ENCODE results near the gene IPO5.
"Not testable (repeated sequence)": the region's sequence is repeated elsewhere in the genome, so short reads cannot be mapped to it uniquely, and the experiment has no call there.

IPO5 gene

GRCh38 chr13:97933776-97934175, 19.7 kb upstream of the IPO5 start:
- Histone ChIP-seq H3K4me3 (ENCODE audit: low read length) (no peak overlapping the region), H3K9me3 (ENCODE audit: insufficient read depth, low read depth, low read length) (no peaks in the 10 kb centered on the region), H3K27ac (ENCODE audit: low read depth, low read length) (no peak overlapping the region), H3K9ac (ENCODE audit: low read depth, low read length) (no peak overlapping the region), H3K36me3 (ENCODE audit: insufficient read depth, low read length) (no peaks in the 10 kb centered on the region), H3K27me3 (ENCODE audit: insufficient read depth, low read length) (no peaks in the 10 kb centered on the region), H3K4me1 (ENCODE audit: insufficient read depth, low read length) (peaks cover 4% of the 10 kb centered on the region; the same call in 1 of the 2 replicates)

GRCh38 chr13:97934590-97934989, 18.9 kb upstream of the IPO5 start:
- no peak overlapping the region for H3K9ac ChIP-seq (ENCODE audit: low read depth, low read length)
- H3K9me3 ChIP-seq (ENCODE audit: insufficient read depth, low read depth, low read length), result no peaks in the 10 kb centered on the region
- 67% methylated on average over 5 of the region's 5 CpGs for WGBS
- H3K4me1 ChIP-seq (ENCODE audit: insufficient read depth, low read length), result peaks cover 4% of the 10 kb centered on the region; the same call in 1 of the 2 replicates
- H3K4me3 ChIP-seq (ENCODE audit: low read length), result no peak overlapping the region
- H3K27ac ChIP-seq (ENCODE audit: low read depth, low read length), result no peak overlapping the region
- H3K27me3 ChIP-seq (ENCODE audit: insufficient read depth, low read length), result no peaks in the 10 kb centered on the region
- H3K36me3 ChIP-seq (ENCODE audit: insufficient read depth, low read length), result no peaks in the 10 kb centered on the region

- Histone ChIP-seq H3K36me3 (ENCODE audit: insufficient read depth, low read length) (no peaks in the 10 kb centered on the region), H3K27me3 (ENCODE audit: insufficient read depth, low read length) (no peaks in the 10 kb centered on the region), H3K9ac (ENCODE audit: low read depth, low read length) (no peak overlapping the region), H3K27ac (ENCODE audit: low read depth, low read length) (no peak overlapping the region), H3K4me3 (ENCODE audit: low read length) (no peak overlapping the region), H3K9me3 (ENCODE audit: insufficient read depth, low read depth, low read length) (no peaks in the 10 kb centered on the region), H3K4me1 (ENCODE audit: insufficient read depth, low read length) (peaks cover 4% of the 10 kb centered on the region; the same call in 1 of the 2 replicates)
- WGBS, result 100% methylated on average over 2 of the region's 2 CpGs
These were observed 18.4 kb upstream of the IPO5 start for GRCh38 chr13:97935071-97935470.

GRCh38 chr13:97936036-97936435, 17.4 kb upstream of the IPO5 start:
- H3K9me3 ChIP-seq (ENCODE audit: insufficient read depth, low read depth, low read length), result no peaks in the 10 kb centered on the region
- H3K27ac ChIP-seq (ENCODE audit: low read depth, low read length), result no peak overlapping the region
- H3K36me3 ChIP-seq (ENCODE audit: insufficient read depth, low read length), result no peaks in the 10 kb centered on the region
- no peaks in the 10 kb centered on the region for H3K27me3 ChIP-seq (ENCODE audit: insufficient read depth, low read length)
- no peak overlapping the region for H3K4me3 ChIP-seq (ENCODE audit: low read length)
- peaks cover 4% of the 10 kb centered on the region; the same call in 1 of the 2 replicates for H3K4me1 ChIP-seq (ENCODE audit: insufficient read depth, low read length)
- H3K9ac ChIP-seq (ENCODE audit: low read depth, low read length), result no peak overlapping the region
- 87% methylated on average over 3 of the region's 3 CpGs for WGBS

- H3K36me3 ChIP-seq (ENCODE audit: insufficient read depth, low read length), result no peaks in the 10 kb centered on the region
- no peak overlapping the region for H3K4me3 ChIP-seq (ENCODE audit: low read length)
- peaks cover 4% of the 10 kb centered on the region; the same call in 1 of the 2 replicates for H3K4me1 ChIP-seq (ENCODE audit: insufficient read depth, low read length)
- H3K27me3 ChIP-seq (ENCODE audit: insufficient read depth, low read length), result no peaks in the 10 kb centered on the region
- H3K9me3 ChIP-seq (ENCODE audit: insufficient read depth, low read depth, low read length), result no peaks in the 10 kb centered on the region
- WGBS, result 91% methylated on average over 6 of the region's 6 CpGs
- H3K27ac ChIP-seq (ENCODE audit: low read depth, low read length), result no peak overlapping the region
- H3K9ac ChIP-seq (ENCODE audit: low read depth, low read length), result no peak overlapping the region
These were observed 14.6 kb upstream of the IPO5 start for GRCh38 chr13:97938706-97939475.

- no peaks in the 10 kb centered on the region for H3K4me1 ChIP-seq (ENCODE audit: insufficient read depth, low read length)
- 92% methylated on average over 5 of the region's 5 CpGs for WGBS
These were observed 9.0 kb upstream of the IPO5 start for GRCh38 chr13:97944396-97945029.

GRCh38 chr13:97945342-97945741, 8.1 kb upstream of the IPO5 start:
- no peak overlapping the region for H3K9ac ChIP-seq (ENCODE audit: low read depth, low read length)
- no peaks in the 10 kb centered on the region for H3K9me3 ChIP-seq (ENCODE audit: insufficient read depth, low read depth, low read length)
- H3K27me3 ChIP-seq (ENCODE audit: insufficient read depth, low read length), result no peaks in the 10 kb centered on the region
- no peak overlapping the region for H3K4me3 ChIP-seq (ENCODE audit: low read length)
- no peaks in the 10 kb centered on the region for H3K4me1 ChIP-seq (ENCODE audit: insufficient read depth, low read length)
- no peak overlapping the region for H3K27ac ChIP-seq (ENCODE audit: low read depth, low read length)
- no peaks in the 10 kb centered on the region for H3K36me3 ChIP-seq (ENCODE audit: insufficient read depth, low read length)

More at GRCh38 chr13:97944396-97945029, 9.0 kb upstream of the IPO5 start:
- Histone ChIP-seq H3K36me3 (ENCODE audit: insufficient read depth, low read length) (no peaks in the 10 kb centered on the region), H3K27ac (ENCODE audit: low read depth, low read length) (no peak overlapping the region), H3K9me3 (ENCODE audit: insufficient read depth, low read depth, low read length) (no peaks in the 10 kb centered on the region), H3K27me3 (ENCODE audit: insufficient read depth, low read length) (no peaks in the 10 kb centered on the region), H3K4me3 (ENCODE audit: low read length) (no peak overlapping the region), H3K9ac (ENCODE audit: low read depth, low read length) (no peak overlapping the region)

- Histone ChIP-seq H3K9ac (ENCODE audit: low read depth, low read length) (no peak overlapping the region), H3K36me3 (ENCODE audit: insufficient read depth, low read length) (no peaks in the 10 kb centered on the region), H3K4me1 (ENCODE audit: insufficient read depth, low read length) (no peaks in the 10 kb centered on the region), H3K4me3 (ENCODE audit: low read length) (no peak overlapping the region), H3K27ac (ENCODE audit: low read depth, low read length) (no peak overlapping the region), H3K9me3 (ENCODE audit: insufficient read depth, low read depth, low read length) (no peaks in the 10 kb centered on the region), H3K27me3 (ENCODE audit: insufficient read depth, low read length) (no peaks in the 10 kb centered on the region)
- WGBS, result 90% methylated on average over 4 of the region's 5 CpGs
These were observed 7.6 kb upstream of the IPO5 start for GRCh38 chr13:97945792-97946419.

- Histone ChIP-seq H3K4me1 (ENCODE audit: insufficient read depth, low read length) (no peaks in the 10 kb centered on the region), H3K9ac (ENCODE audit: low read depth, low read length) (no peak overlapping the region), H3K4me3 (ENCODE audit: low read length) (no peak overlapping the region), H3K27ac (ENCODE audit: low read depth, low read length) (no peak overlapping the region), H3K36me3 (ENCODE audit: insufficient read depth, low read length) (no peaks in the 10 kb centered on the region), H3K27me3 (ENCODE audit: insufficient read depth, low read length) (no peaks in the 10 kb centered on the region), H3K9me3 (ENCODE audit: insufficient read depth, low read depth, low read length) (no peaks in the 10 kb centered on the region)
- WGBS, result 88% methylated on average over 3 of the region's 3 CpGs
These were observed 6.4 kb upstream of the IPO5 start for GRCh38 chr13:97946951-97947588.

GRCh38 chr13:97948041-97948440, 5.4 kb upstream of the IPO5 start:
- Histone ChIP-seq H3K9ac (ENCODE audit: low read depth, low read length) (no peak overlapping the region), H3K9me3 (ENCODE audit: insufficient read depth, low read depth, low read length) (no peaks in the 10 kb centered on the region), H3K36me3 (ENCODE audit: insufficient read depth, low read length) (no peaks in the 10 kb centered on the region), H3K4me1 (ENCODE audit: insufficient read depth, low read length) (no peaks in the 10 kb centered on the region), H3K4me3 (ENCODE audit: low read length) (no peak overlapping the region), H3K27me3 (ENCODE audit: insufficient read depth, low read length) (no peaks in the 10 kb centered on the region), H3K27ac (ENCODE audit: low read depth, low read length) (no peak overlapping the region)
- WGBS, result 85% methylated on average over 2 of the region's 3 CpGs

GRCh38 chr13:97949316-97949715, 4.2 kb upstream of the IPO5 start:
- not testable (repeated sequence) for H3K27me3 ChIP-seq (ENCODE audit: insufficient read depth, low read length); H3K27ac ChIP-seq (ENCODE audit: low read depth, low read length); H3K9ac ChIP-seq (ENCODE audit: low read depth, low read length); H3K36me3 ChIP-seq (ENCODE audit: insufficient read depth, low read length); H3K4me3 ChIP-seq (ENCODE audit: low read length); H3K9me3 ChIP-seq (ENCODE audit: insufficient read depth, low read depth, low read length); H3K4me1 ChIP-seq (ENCODE audit: insufficient read depth, low read length)
- WGBS, result 96% methylated on average over 5 of the region's 5 CpGs
